ENCODE measurements around the gene PTRH2. TPM values are rescaled to one million over a fixed set of nuclear protein-coding genes. Genes with fewer than 3 reads are reported as not detected.

The PTRH2 gene
- total and polyA plus RNA-seq, 2 donors (not counting 3 experiments of a cell fraction or from before 2014, with no cell fraction given), result 40.1 to 46.7 TPM

DNA sequence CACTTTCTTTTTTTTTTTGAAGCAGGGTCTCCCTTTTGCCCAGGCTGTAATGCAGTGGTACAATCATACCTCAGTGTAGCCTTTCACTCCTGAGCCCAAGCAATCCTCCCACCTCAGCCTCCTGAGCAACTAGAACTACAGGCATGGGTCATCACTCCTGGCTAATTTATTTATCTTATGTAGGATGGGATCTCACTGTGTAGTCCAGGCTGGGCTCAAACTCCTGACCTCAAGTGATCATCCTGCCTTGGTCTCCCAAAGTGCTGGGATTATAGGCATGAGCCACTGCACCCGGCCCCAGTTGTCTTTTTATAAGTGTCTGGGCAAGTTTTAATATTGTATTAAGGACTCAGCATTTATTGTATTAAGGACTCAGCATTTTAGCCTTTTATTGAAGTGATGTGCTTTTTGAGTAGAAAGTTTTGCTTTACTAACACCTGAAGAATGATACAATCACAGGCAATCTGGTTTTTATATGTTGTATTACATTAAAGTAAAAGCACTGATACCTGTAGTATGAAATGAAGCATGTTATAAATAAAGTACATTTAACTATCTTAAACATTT, 23.1 kb upstream of the PTRH2 start:
- Histone ChIP-seq H3K4me1 (ENCODE audit: control insufficient read depth, extremely low read depth, insufficient read depth, low read length) (peaks cover 8% of the 10 kb centered on the region), H3K27ac (ENCODE audit: insufficient read depth, low read depth, low read length) (no peak overlapping the region), H3K9ac (replicated peaks; ENCODE audit: extremely low read depth, insufficient read depth, low read length) (no peak overlapping the region), H3K27me3 (ENCODE audit: control insufficient read depth in 2 of 2, insufficient read depth in 2 of 2, low read length in 2 of 2) (no peaks in the 10 kb centered on the region), H3K79me2 (ENCODE audit: control insufficient read depth, insufficient read depth, low read length) (peaks cover 41% of the 10 kb centered on the region), H3K36me3 (ENCODE audit: control insufficient read depth in 2 of 2, extremely low read depth in 1 of 2, insufficient read depth in 2 of 2, low read length in 2 of 2) (no peaks in the 10 kb centered on the region), H4K20me1 (replicated peaks; ENCODE audit: control insufficient read depth, extremely low read depth, insufficient read depth, low read length) (no peaks in the 10 kb centered on the region), H3K9me1 (replicated peaks; ENCODE audit: control insufficient read depth, extremely low read depth, insufficient read depth, low read length) (no peaks in the 10 kb centered on the region), H3K4me3 (replicated peaks in 1 of 3; ENCODE audit: insufficient read depth in 1 of 3, low read depth in 1 of 3, low read length in 3 of 3) (no peak overlapping the region), H2AFZ (ENCODE audit: low read depth, low read length) (no peak overlapping the region), H3K9me3 (replicated peaks; ENCODE audit: control insufficient read depth, insufficient read depth, low read length) (no peaks in the 10 kb centered on the region), H3K4me2 (ENCODE audit: insufficient read depth, low read length) (no peak overlapping the region)
- ChIA-PET POLR2A (no interaction called here), CTCF (no interaction called here)
- BruUV-seq (replicated peaks), result no TSS peak
- no peak for FAIRE-seq
- intact Hi-C loops (cut with micrococcal nuclease) (no loop called here), dilution Hi-C loops (cut with MboI; ENCODE audit: extremely low pct_ligation_motif_present, low sequenced_read_pairs) (no loop called here)
- TF ChIP-seq POLR2AphosphoS5 (IDR thresholded peaks at IDR 0.05; ENCODE audit: insufficient read depth, low read depth, low read length), result no peak
- TF ChIP-seq GATA2 (IDR thresholded peaks at IDR 0.05; ENCODE audit: insufficient read depth, insufficient read length, low read depth, low read length), result no peak
- no peak for TF ChIP-seq MAX (IDR thresholded peaks at IDR 0.05; ENCODE audit: insufficient read depth, insufficient read length)
- TF ChIP-seq MYC (IDR thresholded peaks at IDR 0.05; ENCODE audit: low read depth, low read length), result no peak
- TF ChIP-seq CTCF (IDR thresholded peaks at IDR 0.05; ENCODE audit: extremely low read depth in 1 of 2, insufficient read depth in 1 of 2, low read depth in 1 of 2, low read length in 2 of 2), result no peak
- TF ChIP-seq POLR2A (IDR thresholded peaks at IDR 0.05; ENCODE audit: low read depth, low read length), result no peak
- TF ChIP-seq EZH2 (IDR thresholded peaks at IDR 0.05; ENCODE audit: borderline replicate concordance, low read depth, low read length, severe bottlenecking), result no peak
- no peak for TF ChIP-seq JUN (IDR thresholded peaks at IDR 0.05; ENCODE audit: borderline replicate concordance, insufficient read depth, insufficient read length, low read depth)
- TF ChIP-seq FOS (IDR thresholded peaks at IDR 0.05; ENCODE audit: borderline replicate concordance, insufficient read depth, low read length), result no peak
- no peak for DNase-seq (ENCODE audit: low read depth, low spot score)

All from endothelial cell of umbilical vein (primary cell).